OCI-LY3 (cell line): Measurements from ENCODE around the gene RPS6KA5.

ENCODE experiments used
- CTCF ChIP-seq: fragments of 200-600, 300-600 bp; sonication (generic); IDR thresholded peaks from 2 replicates; pipeline ENCODE4 v1.5.1; 2014; ENCODE audit warnings: antibody characterized with exemption, low read length, low read depth
- EZH2phosphoT487 ChIP-seq: fragments of 200-600 bp; shearing (Covaris generic); IDR thresholded peaks from 2 replicates; pipeline ENCODE4 v1.6.1; 2018; ENCODE audit warnings: antibody characterized with exemption, mixed run types, low read depth

- TF ChIP-seq CTCF (no peak), EZH2phosphoT487 (no peak)
These were observed 247.0 kb downstream of the RPS6KA5 start for GRCh38 chr14:90813442-90813841.
